ENCODE results near the gene DGKA. TPM values are rescaled to one million over a fixed set of nuclear protein-coding genes. Genes with fewer than 3 reads are reported as not detected.
"Not testable (repeated sequence)": the region's sequence is repeated elsewhere in the genome, so short reads cannot be mapped to it uniquely, and the experiment has no call there.

DGKA gene
- total RNA-seq, 1 experiment from 2014 or later, result 25.9 TPM

DNA sequence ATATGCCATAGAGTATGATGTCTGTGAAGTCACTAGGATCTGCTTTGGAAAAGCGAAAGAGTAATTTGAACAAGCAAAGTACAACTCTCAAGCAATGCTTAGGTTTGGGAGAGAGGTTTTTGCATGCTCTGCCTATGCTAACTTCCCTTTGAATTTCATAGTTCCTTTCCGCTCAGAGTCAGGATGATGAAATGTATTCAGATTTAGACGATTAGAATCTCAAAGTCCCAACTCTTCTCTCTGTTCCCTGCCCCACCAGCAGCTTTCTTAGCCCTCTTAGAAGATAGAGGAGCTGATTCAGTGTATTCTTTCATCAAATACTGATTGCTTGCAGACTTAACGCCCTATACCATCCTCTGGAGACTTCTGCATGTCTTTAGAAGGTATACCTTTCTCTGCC lies 54.4 kb downstream of the DGKA start:
- Histone ChIP-seq H3K27me3 (ENCODE audit: insufficient read depth, low read length) (no peaks in the 10 kb centered on the region), H4K5ac (ENCODE audit: insufficient read length, low read depth, low read length) (no peak overlapping the region), H3K4ac (ENCODE audit: low read depth, low read length) (no peak overlapping the region), H3K79me2 (ENCODE audit: insufficient read depth, low read length) (no peaks in the 10 kb centered on the region), H2AK5ac (ENCODE audit: insufficient read length, low read length) (no peak overlapping the region), H2BK15ac (ENCODE audit: low read depth, low read length) (no peak overlapping the region), H3K18ac (ENCODE audit: insufficient read length, low read depth, low read length) (no peak overlapping the region), H3K4me1 (ENCODE audit: insufficient read depth, low read length) (no peaks in the 10 kb centered on the region), H3T11ph (ENCODE audit: low read length) (no peak overlapping the region), H3K23me2 (ENCODE audit: insufficient read length, low read depth, low read length, poor library complexity, severe bottlenecking) (no peaks in the 10 kb centered on the region), H2BK12ac (ENCODE audit: insufficient read length, low read depth, low read length) (no peak overlapping the region), H4K20me1 (ENCODE audit: control insufficient read depth, insufficient read depth, insufficient read length) (no peaks in the 10 kb centered on the region), H3K4me2 (ENCODE audit: insufficient read depth, insufficient read length, low read length) (no peak overlapping the region), H3K56ac (ENCODE audit: insufficient read length, low read depth, low read length) (no peak overlapping the region), H3K9me3 (ENCODE audit: control insufficient read depth, low read depth, low read length) (no peaks in the 10 kb centered on the region), H3K79me1 (ENCODE audit: insufficient read depth, low read depth, low read length, poor library complexity, severe bottlenecking) (no peaks in the 10 kb centered on the region), H3K23ac (ENCODE audit: insufficient read length, low read depth, low read length) (no peak overlapping the region), H3K9ac (ENCODE audit: extremely low read depth, insufficient read length, low read length) (no peak overlapping the region), H3K27ac (ENCODE audit: insufficient read length, low read depth, low read length) (no peak overlapping the region), H2BK120ac (ENCODE audit: low read depth, low read length, poor library complexity, severe bottlenecking) (no peak overlapping the region), H4K91ac (ENCODE audit: insufficient read length, low read depth, low read length) (no peak overlapping the region), H2AFZ (ENCODE audit: low read length) (no peak overlapping the region), H3K14ac (ENCODE audit: insufficient read depth, low read length) (no peak overlapping the region), H2BK5ac (ENCODE audit: insufficient read length, low read length) (no peak overlapping the region), H4K8ac (replicated peaks; ENCODE audit: insufficient read length, low read depth, low read length) (no peak overlapping the region), H2BK20ac (ENCODE audit: low read depth, low read length, poor library complexity, severe bottlenecking) (no peak overlapping the region)
- DNase-seq, result no peak
- H3K9me3 Mint-ChIP-seq, result no peaks in the 10 kb centered on the region; a peak in 1 of 5 replicates
- TF ChIP-seq, protein P1, sequence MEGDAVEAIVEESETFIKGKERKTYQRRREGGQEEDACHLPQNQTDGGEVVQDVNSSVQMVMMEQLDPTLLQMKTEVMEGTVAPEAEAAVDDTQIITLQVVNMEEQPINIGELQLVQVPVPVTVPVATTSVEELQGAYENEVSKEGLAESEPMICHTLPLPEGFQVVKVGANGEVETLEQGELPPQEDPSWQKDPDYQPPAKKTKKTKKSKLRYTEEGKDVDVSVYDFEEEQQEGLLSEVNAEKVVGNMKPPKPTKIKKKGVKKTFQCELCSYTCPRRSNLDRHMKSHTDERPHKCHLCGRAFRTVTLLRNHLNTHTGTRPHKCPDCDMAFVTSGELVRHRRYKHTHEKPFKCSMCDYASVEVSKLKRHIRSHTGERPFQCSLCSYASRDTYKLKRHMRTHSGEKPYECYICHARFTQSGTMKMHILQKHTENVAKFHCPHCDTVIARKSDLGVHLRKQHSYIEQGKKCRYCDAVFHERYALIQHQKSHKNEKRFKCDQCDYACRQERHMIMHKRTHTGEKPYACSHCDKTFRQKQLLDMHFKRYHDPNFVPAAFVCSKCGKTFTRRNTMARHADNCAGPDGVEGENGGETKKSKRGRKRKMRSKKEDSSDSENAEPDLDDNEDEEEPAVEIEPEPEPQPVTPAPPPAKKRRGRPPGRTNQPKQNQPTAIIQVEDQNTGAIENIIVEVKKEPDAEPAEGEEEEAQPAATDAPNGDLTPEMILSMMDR (conservative IDR thresholded peaks at IDR 0.05), result no peak
- no peak overlapping the region for H3K4me3 Mint-ChIP-seq
- no CpG with 5 or more reads among the region's 4 CpGs for WGBS (ENCODE audit: extremely low coverage, insufficient read length, low lambda C conversion rate)
- H3K27me3 Mint-ChIP-seq (ENCODE audit: low read depth), result no peaks in the 10 kb centered on the region
- no peaks in the 10 kb centered on the region for H3K4me1 Mint-ChIP-seq
- H3K27ac Mint-ChIP-seq, result peak overlapping the region in 1 of 3 experiments; percentile 39; a peak in 2 of 7 replicates
- peaks cover 23 to 70% (median 65%) of the 10 kb centered on the region in 3 experiments; a peak in 6 of 7 replicates for H3K36me3 Mint-ChIP-seq (ENCODE audit: insufficient read depth in 1 of 3, low read depth in 3 of 3)

DNA sequence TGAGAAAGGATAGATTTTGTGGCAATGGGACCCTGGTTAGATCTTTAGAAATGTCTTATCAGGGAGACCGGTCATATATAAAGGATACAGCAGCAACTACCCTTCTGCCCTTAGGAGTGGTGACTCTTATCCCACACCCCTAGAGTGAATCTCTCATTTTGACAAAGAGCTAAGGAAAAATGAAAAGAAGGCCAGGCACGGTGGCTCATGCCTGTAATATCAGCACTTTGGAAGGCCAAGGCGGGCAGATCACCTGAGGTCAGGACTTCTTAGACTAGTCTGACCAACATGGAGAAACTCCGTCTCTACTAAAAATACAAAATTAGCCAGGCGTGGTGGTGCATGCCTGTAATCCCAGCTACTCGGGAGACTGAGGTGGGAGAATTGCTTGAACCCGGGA lies 55.0 kb downstream of the DGKA start:
- H3K79me2 ChIP-seq (ENCODE audit: insufficient read depth, low read length); H4K91ac ChIP-seq (ENCODE audit: insufficient read length, low read depth, low read length); H3K4me1 Mint-ChIP-seq; H3K9me3 Mint-ChIP-seq; H3K56ac ChIP-seq (ENCODE audit: insufficient read length, low read depth, low read length); H2BK5ac ChIP-seq (ENCODE audit: insufficient read length, low read length); H2BK20ac ChIP-seq (ENCODE audit: low read depth, low read length, poor library complexity, severe bottlenecking); H3K23me2 ChIP-seq (ENCODE audit: insufficient read length, low read depth, low read length, poor library complexity, severe bottlenecking); H3K18ac ChIP-seq (ENCODE audit: insufficient read length, low read depth, low read length); H3K27me3 ChIP-seq (ENCODE audit: insufficient read depth, low read length); H3K4ac ChIP-seq (ENCODE audit: low read depth, low read length); H2BK12ac ChIP-seq (ENCODE audit: insufficient read length, low read depth, low read length); H3K9me3 ChIP-seq (ENCODE audit: control insufficient read depth, low read depth, low read length); DNase-seq; H4K5ac ChIP-seq (ENCODE audit: insufficient read length, low read depth, low read length); H3K23ac ChIP-seq (ENCODE audit: insufficient read length, low read depth, low read length); H3K4me1 ChIP-seq (ENCODE audit: insufficient read depth, low read length); H3K4me3 Mint-ChIP-seq; H3K4me2 ChIP-seq (ENCODE audit: insufficient read depth, insufficient read length, low read length); H3K9ac ChIP-seq (ENCODE audit: extremely low read depth, insufficient read length, low read length); H3K79me1 ChIP-seq (ENCODE audit: insufficient read depth, low read depth, low read length, poor library complexity, severe bottlenecking); H4K20me1 ChIP-seq (ENCODE audit: control insufficient read depth, insufficient read depth, insufficient read length); H2BK15ac ChIP-seq (ENCODE audit: low read depth, low read length); H4K8ac ChIP-seq (replicated peaks; ENCODE audit: insufficient read length, low read depth, low read length); H3K27ac ChIP-seq (ENCODE audit: insufficient read length, low read depth, low read length); H3K14ac ChIP-seq (ENCODE audit: insufficient read depth, low read length); H2BK120ac ChIP-seq (ENCODE audit: low read depth, low read length, poor library complexity, severe bottlenecking); H2AFZ ChIP-seq (ENCODE audit: low read length); H3K27me3 Mint-ChIP-seq (ENCODE audit: low read depth); H2AK5ac ChIP-seq (ENCODE audit: insufficient read length, low read length); H3T11ph ChIP-seq (ENCODE audit: low read length): not testable (repeated sequence)
- Mint-ChIP-seq H3K36me3 (ENCODE audit: insufficient read depth in 1 of 3, low read depth in 3 of 3) (peaks cover 29 to 70% (median 65%) of the 10 kb centered on the region in 3 experiments; a peak in 6 of 7 replicates), H3K27ac (peak overlapping the region in 1 of 3 experiments; percentile 39; a peak in 3 of 7 replicates)
- no CpG with 5 or more reads among the region's 7 CpGs for WGBS (ENCODE audit: extremely low coverage, insufficient read length, low lambda C conversion rate)

Data from H9 (cell line).